K562 (cell line): ENCODE data around the gene CSPG5. TPM values are rescaled to one million over a fixed set of nuclear protein-coding genes. Genes with fewer than 3 reads are reported as not detected.

Experiments
- KLF1 ChIP-seq: fragments of 450-650 bp; IDR thresholded peaks from 2 replicates; pipeline ENCODE4 v1.6.1; 2016; ENCODE audit warnings: missing genetic modification characterization, missing compliant biosample characterization
- MYC ChIP-seq, 2 experiments: fragments of 250-450 bp in 1 of 2; sonication (Bioruptor Pico) in 1 of 2; IDR thresholded peaks; 2 replicates each; pipeline versions ENCODE4 v1.5.1 to v1.6.1; 2012 to 2021; ENCODE audit warnings: low read depth in 2 of 2, borderline replicate concordance in 1 of 2, improper control_type of control experiment in 1 of 2, low read length in 1 of 2, mild to moderate bottlenecking in 1 of 2, moderate library complexity in 1 of 2
- PCBP1 ChIP-seq: fragments of 200-400 bp; formaldehyde crosslinking; IDR thresholded peaks from 2 replicates; pipeline ENCODE4 v1.6.1; 2018; ENCODE audit warnings: mild to moderate bottlenecking, low read depth, low read length; ENCODE audit not compliant: poor library complexity, severe bottlenecking
- POLR2A ChIP-seq: fragments of 450-650 bp; conservative IDR thresholded peaks from 2 replicates; pipeline ENCODE4 v1.6.1; 2016
- TRIM24 ChIP-seq, 2 experiments: fragments of 450-650 bp; IDR thresholded peaks; 2 replicates each; pipeline ENCODE4 v1.6.1; 2016
- ZMIZ1 ChIP-seq, 2 experiments: fragments of 150-350 bp in 1 of 2; IDR thresholded peaks; 2 replicates each; pipeline ENCODE4 v1.6.1; 2012 to 2016; ENCODE audit warnings: low read depth in 2 of 2, low read length in 2 of 2, mild to moderate bottlenecking in 1 of 2, moderate library complexity in 1 of 2
- ZNF143 ChIP-seq: sonication (generic); formaldehyde crosslinking; IDR thresholded peaks from 2 replicates; pipeline ENCODE4 v1.9.0; 2022; ENCODE audit warnings: mild to moderate bottlenecking, missing genetic modification reagents
- ZNF280A ChIP-seq: fragments of 450-650 bp; IDR thresholded peaks from 2 replicates; pipeline ENCODE4 v1.6.1; 2018; ENCODE audit warnings: mild to moderate bottlenecking, low read depth; ENCODE audit not compliant: partially characterized antibody
- ZNF644 ChIP-seq: fragments of 200-800 bp; sonication (Bioruptor generic); IDR thresholded peaks from 2 replicates; pipeline ENCODE4 v1.6.1; 2016; ENCODE audit warnings: low read depth, missing genetic modification characterization, missing compliant biosample characterization
- ZNF655 ChIP-seq: fragments of 250-450 bp; sonication (Bioruptor Pico); IDR thresholded peaks from 2 replicates; pipeline ENCODE4 v1.5.0; 2021
- polyA plus RNA-seq, 8 experiments: library from polyadenylated mRNA; depleted of rRNA in 4 of 8; stranded (reverse) in 5 of 8; unstranded in 3 of 8; fragments of >200 nt; fragmentation: Nextera tagmentation in 2 of 8; fragmentation: Illumina TruSeq in 1 of 8; extraction: Ambion mirVana in 2 of 8; extraction: Trizol in 1 of 8; gene quantifications; 2 replicates each; pipeline versions ENCODE4 v1.2.1 to v1.2.3, GENCODE V29; 2011 to 2014; ENCODE audit warnings: inconsistent platforms in 1 of 8, missing spikeins in 1 of 8
- total RNA-seq, 7 experiments: library from RNA; depleted of rRNA in 6 of 7; stranded (reverse); fragments of >200 nt in 6 of 7; fragmentation: Illumina TruSeq in 2 of 7; extraction: Trizol in 2 of 7; gene quantifications; 2 replicates each; pipeline versions ENCODE4 v1.2.1 to v1.2.3, GENCODE V29; 2011 to 2021; ENCODE audit warnings: low replicate concordance in 1 of 7

The CSPG5 gene
- total and polyA plus RNA-seq, 9 of the 15 experiments (the other 6 are each of a cell fraction or from before 2014, with no cell fraction given): 0.06 to 3.3 (median 2.4) TPM

- TF ChIP-seq ZMIZ1 (IDR thresholded peaks at IDR 0.05; ENCODE audit: low read depth in 2 of 2, low read length in 2 of 2) (no peak), ZNF644 (no peak), KLF1 (tag) (no peak), ZNF280A (no peak), ZNF143 (CRISPR knock-in tag) (no peak), ZNF655 (no peak), POLR2A (no peak), MYC (IDR thresholded peaks at IDR 0.05; ENCODE audit: low read depth, low read length) (no peak), MYC (CRISPR knock-in tag; IDR thresholded peaks at IDR 0.05; ENCODE audit: borderline replicate concordance, low read depth) (no peak), TRIM24 (IDR thresholded peaks at IDR 0.05) (no peak), PCBP1 (no peak)
These were observed 9.4 kb upstream of the CSPG5 start (continued) for GRCh38 chr3:47588053-47588452.
